ENCODE data around the gene ARHGAP12.

The ARHGAP12 gene

DNA sequence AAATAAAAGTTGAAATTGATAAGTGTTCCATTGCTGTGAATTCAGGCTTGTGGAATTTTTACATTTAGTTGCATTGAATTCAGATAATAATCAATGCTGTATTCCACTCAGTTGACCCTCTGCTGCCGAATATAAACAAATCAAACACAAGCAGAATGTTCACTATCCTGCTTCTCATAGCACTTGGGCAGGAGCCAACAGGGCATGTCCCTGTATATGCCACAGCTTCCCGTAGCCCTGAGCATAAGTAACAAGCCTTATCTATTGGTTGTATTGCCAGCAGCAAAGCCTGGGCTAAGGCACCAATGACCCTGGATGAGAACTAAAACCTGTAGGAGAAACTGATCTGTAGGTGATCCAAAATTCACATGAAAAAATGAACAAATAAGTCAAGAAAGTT is 145.9 kb downstream of the ARHGAP12 start:
- TF ChIP-seq, protein P1, sequence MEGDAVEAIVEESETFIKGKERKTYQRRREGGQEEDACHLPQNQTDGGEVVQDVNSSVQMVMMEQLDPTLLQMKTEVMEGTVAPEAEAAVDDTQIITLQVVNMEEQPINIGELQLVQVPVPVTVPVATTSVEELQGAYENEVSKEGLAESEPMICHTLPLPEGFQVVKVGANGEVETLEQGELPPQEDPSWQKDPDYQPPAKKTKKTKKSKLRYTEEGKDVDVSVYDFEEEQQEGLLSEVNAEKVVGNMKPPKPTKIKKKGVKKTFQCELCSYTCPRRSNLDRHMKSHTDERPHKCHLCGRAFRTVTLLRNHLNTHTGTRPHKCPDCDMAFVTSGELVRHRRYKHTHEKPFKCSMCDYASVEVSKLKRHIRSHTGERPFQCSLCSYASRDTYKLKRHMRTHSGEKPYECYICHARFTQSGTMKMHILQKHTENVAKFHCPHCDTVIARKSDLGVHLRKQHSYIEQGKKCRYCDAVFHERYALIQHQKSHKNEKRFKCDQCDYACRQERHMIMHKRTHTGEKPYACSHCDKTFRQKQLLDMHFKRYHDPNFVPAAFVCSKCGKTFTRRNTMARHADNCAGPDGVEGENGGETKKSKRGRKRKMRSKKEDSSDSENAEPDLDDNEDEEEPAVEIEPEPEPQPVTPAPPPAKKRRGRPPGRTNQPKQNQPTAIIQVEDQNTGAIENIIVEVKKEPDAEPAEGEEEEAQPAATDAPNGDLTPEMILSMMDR (conservative IDR thresholded peaks at IDR 0.05; ENCODE audit: low read length), result no peak
- no peak overlapping the region for H3K4me3 ChIP-seq (ENCODE audit: low read length)
- no peak for DNase-seq (ENCODE audit: low read depth)

DNA sequence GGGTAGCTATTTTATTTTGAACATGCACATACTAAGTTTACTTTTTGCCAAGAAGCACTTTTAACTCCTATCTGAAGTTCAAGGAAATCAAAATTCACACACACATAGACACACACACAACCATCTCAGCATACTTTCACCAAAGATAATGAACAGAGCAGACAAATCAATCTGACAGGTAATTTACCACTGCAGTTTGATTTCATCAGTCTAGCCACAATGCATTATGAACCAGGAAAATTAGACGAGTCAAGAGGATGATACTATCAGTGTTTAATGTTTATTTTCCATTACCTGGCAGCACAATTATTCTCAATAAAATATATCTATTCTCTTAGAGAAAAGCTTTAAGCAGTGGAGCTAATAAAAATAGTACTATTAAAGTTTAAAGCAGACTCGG is 147.9 kb downstream of the ARHGAP12 start:
- DNase-seq (ENCODE audit: low read depth), result no peak
- TF ChIP-seq, protein P1 (conservative IDR thresholded peaks at IDR 0.05; ENCODE audit: low read length), result no peak
- no peak overlapping the region for H3K4me3 ChIP-seq (ENCODE audit: low read length)

DNA sequence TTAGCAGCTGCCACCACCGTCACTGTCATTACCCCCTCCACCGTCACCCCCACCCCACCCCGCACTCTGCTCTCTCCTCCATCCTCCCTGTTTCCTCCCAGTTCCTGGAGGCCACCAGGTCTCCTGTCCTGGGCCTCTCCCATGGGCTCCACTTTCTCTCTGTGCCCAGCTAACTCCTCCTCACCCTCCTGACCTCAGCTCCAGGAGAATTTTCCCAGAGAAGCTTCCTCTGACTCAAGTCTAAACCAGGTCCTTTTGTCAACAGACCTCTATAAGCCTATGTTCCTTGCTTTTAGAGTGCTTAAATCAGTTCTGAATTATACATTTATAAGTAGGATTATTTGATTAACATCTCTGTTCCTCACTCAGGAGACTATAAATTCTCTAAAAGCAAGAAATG is 150.0 kb downstream of the ARHGAP12 start:
- TF ChIP-seq, protein P1 (conservative IDR thresholded peaks at IDR 0.05; ENCODE audit: low read length), result no peak
- DNase-seq (ENCODE audit: low read depth), result no peak

DNA sequence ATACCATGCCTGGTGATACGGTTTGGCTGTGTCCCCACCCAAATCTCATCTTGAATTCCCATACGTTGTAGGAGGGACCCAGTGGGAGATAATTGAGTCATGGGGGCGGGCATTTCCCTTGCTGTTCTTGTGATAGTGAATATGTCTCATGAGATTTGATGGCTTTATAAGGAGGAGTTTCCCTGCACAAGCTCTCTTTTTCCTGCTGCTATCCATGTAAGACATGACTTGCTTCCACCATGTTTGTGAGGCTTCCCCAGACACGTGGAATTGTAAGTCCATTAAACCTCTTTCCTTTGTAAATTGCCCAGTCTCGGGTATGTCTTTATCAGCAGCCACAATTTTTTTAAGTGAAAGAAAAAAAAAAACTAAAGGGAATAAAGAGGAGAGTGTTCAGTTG is 152.5 kb downstream of the ARHGAP12 start:
- TF ChIP-seq, protein P1 (conservative IDR thresholded peaks at IDR 0.05; ENCODE audit: low read length), result no peak
- DNase-seq (ENCODE audit: low read depth), result no peak
- no peak overlapping the region for H3K4me3 ChIP-seq (ENCODE audit: low read length)

More for the DNA sequence above, 150.0 kb downstream of the ARHGAP12 start:
- no peak overlapping the region for H3K4me3 ChIP-seq (ENCODE audit: low read length)

DNA sequence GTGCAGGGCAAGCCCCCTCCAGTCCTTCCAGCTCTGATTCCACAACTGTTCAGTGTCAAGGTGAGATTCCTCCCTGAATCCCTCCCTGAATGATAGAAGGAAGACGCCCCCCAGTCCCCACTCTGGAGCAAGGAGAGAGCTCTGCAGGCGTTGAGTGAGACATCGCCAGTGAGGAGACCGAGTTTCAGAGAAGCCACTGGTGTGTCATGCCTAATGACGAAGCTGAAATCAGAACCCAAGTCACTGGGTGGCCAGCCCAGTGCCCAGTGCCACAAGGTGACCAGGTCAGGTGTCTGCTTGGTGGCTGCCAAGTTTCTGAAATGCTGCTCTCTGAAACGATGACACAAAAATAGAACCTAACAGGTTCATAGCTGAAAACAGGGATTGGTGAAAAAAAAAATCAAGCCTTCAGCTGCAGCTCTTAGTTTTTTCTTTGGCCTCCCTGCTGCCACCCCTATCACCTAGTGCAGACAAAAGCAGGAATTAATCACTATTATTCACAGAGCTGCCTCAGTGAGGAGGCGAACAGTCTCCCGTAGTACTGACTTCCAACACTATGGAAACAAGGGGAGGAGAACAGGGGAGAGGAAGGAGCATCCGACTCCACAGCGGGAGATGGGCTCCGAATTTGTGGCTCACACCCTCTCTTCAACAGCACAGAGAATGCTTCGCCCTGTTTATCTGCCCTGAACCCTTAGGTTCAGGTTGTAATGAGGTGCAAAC is 153.5 kb downstream of the ARHGAP12 start:
- TF ChIP-seq, protein P1 (conservative IDR thresholded peaks at IDR 0.05; ENCODE audit: low read length), result no peak
- H3K4me3 ChIP-seq (ENCODE audit: low read length), result no peak overlapping the region
- DNase-seq (ENCODE audit: low read depth), result no peak

DNA sequence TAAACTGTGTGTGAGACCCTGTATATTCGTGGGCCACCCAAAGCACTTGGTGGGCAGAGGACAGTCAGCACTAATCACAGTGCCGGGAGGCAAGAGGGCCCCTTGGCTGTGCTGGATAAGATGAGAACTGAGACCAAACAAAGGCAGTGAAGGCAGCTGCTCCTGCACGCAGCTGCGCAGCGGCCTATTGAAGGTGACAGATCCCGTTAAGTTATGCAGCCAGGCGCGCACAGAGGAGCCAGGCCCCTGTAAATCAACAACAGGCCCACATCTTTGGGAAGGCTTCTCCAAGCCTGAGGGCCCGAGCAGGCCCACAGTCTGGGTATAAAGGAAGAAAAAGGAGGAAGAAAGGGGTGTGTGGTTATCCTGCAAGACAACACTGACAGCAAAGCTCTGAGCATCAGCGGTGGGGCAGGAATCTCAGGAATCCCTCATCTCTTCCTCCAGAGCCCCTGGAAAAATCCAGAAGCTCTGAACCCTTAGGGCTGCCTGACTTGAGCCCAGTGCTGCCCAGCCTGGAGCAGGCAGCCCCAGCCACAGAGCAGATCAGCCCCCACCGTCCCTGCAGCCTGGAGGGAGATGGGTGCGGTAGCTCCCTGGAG is 154.2 kb downstream of the ARHGAP12 start:
- peak; percentile 24 for DNase-seq (ENCODE audit: low read depth)
- TF ChIP-seq, protein P1 (conservative IDR thresholded peaks at IDR 0.05; ENCODE audit: low read length), result no peak
- H3K4me3 ChIP-seq (ENCODE audit: low read length), result no peak overlapping the region

DNA sequence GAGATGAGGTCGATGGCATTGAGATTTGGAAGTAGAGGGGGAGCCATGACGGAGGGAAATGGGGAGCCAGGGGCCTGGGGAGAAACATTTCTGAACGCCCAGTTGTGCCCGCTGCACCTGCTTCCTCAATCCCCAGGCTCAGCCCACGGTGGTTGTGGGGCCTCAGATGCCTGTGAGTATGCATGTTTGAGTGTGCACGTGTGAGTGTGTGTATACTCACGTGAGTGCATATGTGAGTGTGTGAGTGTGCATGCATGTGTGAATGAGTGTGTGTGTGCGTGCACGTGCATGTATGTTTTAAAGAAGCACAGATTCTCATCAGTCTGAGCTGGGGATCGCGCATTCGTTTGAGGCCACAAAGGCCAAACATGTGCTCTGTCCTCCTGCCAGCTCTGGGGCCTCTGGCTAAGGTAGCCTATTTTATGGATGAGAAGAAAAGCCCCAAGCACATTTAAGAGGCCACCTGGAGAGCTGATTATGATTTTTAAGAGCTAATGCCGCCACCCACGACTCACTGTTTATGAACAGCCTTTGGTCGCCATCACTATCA is 154.8 kb downstream of the ARHGAP12 start:
- DNase-seq (ENCODE audit: low read depth), result no peak
- H3K4me3 ChIP-seq (ENCODE audit: low read length), result no peak overlapping the region

More for the DNA sequence above, 154.8 kb downstream of the ARHGAP12 start:
- TF ChIP-seq, protein P1 (conservative IDR thresholded peaks at IDR 0.05; ENCODE audit: low read length), result no peak
